CD8-positive, alpha-beta memory T cell (primary cell): ENCODE results near the gene C21orf58. TPM values are rescaled to one million over a fixed set of nuclear protein-coding genes. Genes with fewer than 3 reads are reported as not detected.

Source experiments
- CTCF ChIA-PET: fragments of 350-600 bp; sonication (Branson Sonifier 250); formaldehyde crosslinking; loops from one replicate; lab custom pipeline; 2021; ENCODE audit warnings: antibody characterized with exemption; lab: Charles Lee
- POLR2A ChIA-PET: fragments of 350-600 bp; sonication (Branson Sonifier 250); formaldehyde crosslinking; loops from one replicate; lab custom pipeline; 2021; ENCODE audit warnings: antibody characterized with exemption; lab: Charles Lee
- DNase-seq, 5 donors: peaks; one replicate each; pipeline versions ENCODE4 v3.0.0 to v3.0.0-alpha.2; 2020 to 2022; ENCODE audit warnings: mixed read lengths in 1 of 5
- H3K27ac ChIP-seq: one replicate; pipeline ENCODE4 v1.7.0; 2013; ENCODE audit warnings: low read depth, mild to moderate bottlenecking, low read length, moderate library complexity
- H3K27me3 ChIP-seq: 2 replicates; pipeline ENCODE4 v1.7.0; 2013; ENCODE audit warnings: low read length, mild to moderate bottlenecking; ENCODE audit not compliant: insufficient read depth, poor library complexity, severe bottlenecking
- H3K36me3 ChIP-seq: 2 replicates; pipeline ENCODE4 v1.7.0; 2013; ENCODE audit warnings: mild to moderate bottlenecking, low read length, moderate library complexity; ENCODE audit not compliant: insufficient read depth
- H3K4me1 ChIP-seq: 2 replicates; pipeline ENCODE4 v1.7.0; 2013; ENCODE audit warnings: mild to moderate bottlenecking, low read length, moderate library complexity; ENCODE audit not compliant: insufficient read depth
- H3K4me3 ChIP-seq: 2 replicates; pipeline ENCODE4 v1.7.0; 2013; ENCODE audit warnings: mild to moderate bottlenecking, low read length
- H3K9me3 ChIP-seq: 2 replicates; pipeline ENCODE4 v1.7.0; 2013; ENCODE audit warnings: mild to moderate bottlenecking, low read length
- H3K27ac Mint-ChIP-seq, 8 donors: one replicate each; pipeline ENCODE4 v1.8.0; 2020 to 2021; ENCODE audit warnings: mixed read lengths in 8 of 8, mild to moderate bottlenecking in 6 of 8, inconsistent platforms in 3 of 8, moderate library complexity in 3 of 8
- H3K27me3 Mint-ChIP-seq, 2 donors: one replicate each; pipeline ENCODE4 v1.8.0; 2020 to 2021; ENCODE audit warnings: mixed read lengths in 2 of 2, mild to moderate bottlenecking in 1 of 2, moderate library complexity in 1 of 2
- H3K36me3 Mint-ChIP-seq, 3 donors: one replicate each; pipeline ENCODE4 v1.8.0; 2020 to 2021; ENCODE audit warnings: mixed read lengths in 3 of 3, inconsistent platforms in 1 of 3, mild to moderate bottlenecking in 1 of 3
- H3K4me1 Mint-ChIP-seq, 3 donors: one replicate each; pipeline ENCODE4 v1.8.0; 2020 to 2021; ENCODE audit warnings: mixed read lengths in 3 of 3, inconsistent platforms in 1 of 3, mild to moderate bottlenecking in 1 of 3
- H3K4me3 Mint-ChIP-seq, 7 donors: one replicate each; pipeline ENCODE4 v1.8.0; 2020 to 2021; ENCODE audit warnings: mixed read lengths in 7 of 7, mild to moderate bottlenecking in 6 of 7, moderate library complexity in 4 of 7, inconsistent platforms in 2 of 7
- H3K9me3 Mint-ChIP-seq, 5 donors: one replicate each; pipeline ENCODE4 v1.8.0; 2020 to 2022; ENCODE audit warnings: mixed read lengths in 5 of 5, mild to moderate bottlenecking in 3 of 5, moderate library complexity in 2 of 5, inconsistent platforms in 1 of 5
- polyA plus RNA-seq: library from polyadenylated mRNA; unstranded; fragments of 300-500 nt; fragmentation: Illumina TruSeq; gene quantifications from one replicate; pipeline ENCODE4 v1.2.3, GENCODE V29; 2021
- total RNA-seq, 2 experiments: library from RNA; stranded (reverse); gene quantifications; one replicate each; pipeline ENCODE4 v1.2.3, GENCODE V29; 2021

C21orf58 gene
- total and polyA plus RNA-seq, 3 experiments from 2014 or later, result 0.62 to 14.5 (median 13.4) TPM

DNA sequence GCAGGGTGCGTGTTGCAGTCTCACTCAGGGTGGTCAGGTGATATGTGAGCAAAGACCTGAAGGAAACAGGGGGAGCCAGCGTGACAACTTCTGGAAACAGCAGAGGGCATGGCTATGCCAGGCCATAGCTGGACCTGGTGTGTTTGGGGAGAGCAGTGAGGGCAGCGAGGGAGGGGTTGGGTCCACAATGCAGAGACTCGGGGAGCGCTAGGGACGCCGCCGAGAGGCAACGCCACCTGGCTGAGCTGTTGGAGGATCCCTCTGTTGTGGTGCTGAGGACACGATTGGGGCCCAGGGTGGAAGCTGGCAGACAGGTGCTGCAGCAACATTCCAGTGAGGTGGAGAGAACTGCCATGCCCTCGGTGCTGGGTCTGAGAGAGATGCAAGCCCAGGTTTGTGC lies 68.5 kb downstream of the C21orf58 start:
- Mint-ChIP-seq H3K4me3 (peak overlapping the region in 1 of 7 donors; percentile 7), H3K36me3 (peaks cover 16 to 90% (median 28%) of the 10 kb centered on the region in 3 donors), H3K27me3 (no peaks in the 10 kb centered on the region), H3K9me3 (no peaks in the 10 kb centered on the region), H3K27ac (peak overlapping the region in 6 of 8 donors; percentile 19 to 92 (median 82)), H3K4me1 (peaks cover 26 to 33% (median 29%) of the 10 kb centered on the region in 3 donors)
- peaks cover 60% of the 10 kb centered on the region for H3K36me3 ChIP-seq
- H3K4me1 ChIP-seq, result peaks cover 30% of the 10 kb centered on the region
- no peak overlapping the region for H3K4me3 ChIP-seq
- no peaks in the 10 kb centered on the region for H3K9me3 ChIP-seq
- no peak overlapping the region for H3K27ac ChIP-seq
- DNase-seq, result no peak
- no peaks in the 10 kb centered on the region for H3K27me3 ChIP-seq
- ChIA-PET CTCF (no interaction called here), POLR2A (no interaction called here)

- Histone ChIP-seq H3K9me3 (no peaks in the 10 kb centered on the region), H3K4me3 (no peak overlapping the region), H3K27me3 (no peaks in the 10 kb centered on the region), H3K4me1 (peaks cover 32% of the 10 kb centered on the region), H3K36me3 (peaks cover 68% of the 10 kb centered on the region), H3K27ac (no peak overlapping the region)
- Mint-ChIP-seq H3K27ac (peak overlapping the region; percentile 71 to 97 (median 92)), H3K4me3 (peak overlapping the region in 3 of 7 donors; percentile 28 to 78 (median 54)), H3K27me3 (no peaks in the 10 kb centered on the region), H3K4me1 (peaks cover 30 to 34% (median 32%) of the 10 kb centered on the region in 3 donors), H3K36me3 (peaks cover 16 to 94% (median 33%) of the 10 kb centered on the region in 3 donors), H3K9me3 (no peaks in the 10 kb centered on the region)
- CTCF ChIA-PET, result no interaction called here
- DNase-seq, result no peak
- POLR2A ChIA-PET, result no interaction called here
Observed at GRCh38 chr21:46254208-46254975, 69.3 kb downstream of the C21orf58 start.

GRCh38 chr21:46253610-46254124 lies 70.0 kb downstream of the C21orf58 start:
- DNase-seq, result peak in 4 of 5 donors; percentile 11 to 60 (median 36)
- Mint-ChIP-seq H3K4me1 (peaks cover 30 to 36% (median 34%) of the 10 kb centered on the region in 3 donors), H3K27ac (peak overlapping the region; percentile 71 to 97 (median 92)), H3K36me3 (peaks cover 22 to 95% (median 34%) of the 10 kb centered on the region in 3 donors), H3K9me3 (no peaks in the 10 kb centered on the region), H3K27me3 (no peaks in the 10 kb centered on the region), H3K4me3 (peak overlapping the region in 4 of 7 donors; percentile 28 to 78 (median 50))
- CTCF ChIA-PET, result interaction anchor here (1.2 kb wide), 1 partner anchor 18 kb away, joined by 3 read pairs; no protein-coding TSS in a partner anchor
- H3K4me1 ChIP-seq, result peaks cover 32% of the 10 kb centered on the region
- H3K27me3 ChIP-seq, result no peaks in the 10 kb centered on the region
- no peaks in the 10 kb centered on the region for H3K9me3 ChIP-seq
- H3K4me3 ChIP-seq, result no peak overlapping the region
- H3K36me3 ChIP-seq, result peaks cover 69% of the 10 kb centered on the region
- POLR2A ChIA-PET, result no interaction called here
- H3K27ac ChIP-seq, result no peak overlapping the region

GRCh38 chr21:46252840-46253239 lies 70.8 kb downstream of the C21orf58 start:
- Histone ChIP-seq H3K27ac (no peak overlapping the region), H3K9me3 (no peaks in the 10 kb centered on the region), H3K4me3 (no peak overlapping the region), H3K27me3 (no peaks in the 10 kb centered on the region), H3K4me1 (peaks cover 32% of the 10 kb centered on the region), H3K36me3 (peaks cover 64% of the 10 kb centered on the region)
- DNase-seq, result no peak
- H3K4me3 Mint-ChIP-seq, result no peak overlapping the region
- H3K27ac Mint-ChIP-seq, result peak overlapping the region in 3 of 8 donors; percentile 36 to 92 (median 71)
- no peaks in the 10 kb centered on the region for H3K9me3 Mint-ChIP-seq
- no peaks in the 10 kb centered on the region for H3K27me3 Mint-ChIP-seq
- peaks cover 30 to 38% (median 34%) of the 10 kb centered on the region in 3 donors for H3K4me1 Mint-ChIP-seq
- POLR2A ChIA-PET, result no interaction called here
- peaks cover 17 to 94% (median 29%) of the 10 kb centered on the region in 3 donors for H3K36me3 Mint-ChIP-seq
- CTCF ChIA-PET, result interaction anchor here (1.2 kb wide), 1 partner anchor 17 kb away, joined by 3 read pairs; no protein-coding TSS in a partner anchor

Other genes starting within 250 kb of the C21orf58 start
- gene COL6A2, start 225.8 kb downstream of the C21orf58 start, total RNA-seq, result 10 to 100 TPM; 22.8 to 25.1 TPM
- 17.4 TPM for gene COL6A2, start 225.8 kb downstream of the C21orf58 start, polyA plus RNA-seq
- gene FTCD, start 168.3 kb downstream of the C21orf58 start, total RNA-seq, result not detected
- gene FTCD, start 168.3 kb downstream of the C21orf58 start, polyA plus RNA-seq, result not detected
- gene SPATC1L, start 139.4 kb downstream of the C21orf58 start, total RNA-seq, result 1 to 10 TPM; 5.0 TPM
- gene SPATC1L, start 139.4 kb downstream of the C21orf58 start, polyA plus RNA-seq, result 10.7 TPM
- gene LSS, start 95.1 kb downstream of the C21orf58 start, total RNA-seq, result 10 to 100 TPM; 19.6 to 20.4 TPM
- gene LSS, start 95.1 kb downstream of the C21orf58 start, polyA plus RNA-seq, result 16.1 TPM
- gene MCM3AP, start 38.3 kb downstream of the C21orf58 start, total RNA-seq, result 100 to 1,000 TPM; 131 to 133 TPM
- 56.7 TPM for gene MCM3AP, start 38.3 kb downstream of the C21orf58 start, polyA plus RNA-seq
- gene YBEY, start 37.5 kb downstream of the C21orf58 start, total RNA-seq, result 10 to 100 TPM; 16.7 to 18.6 TPM
- gene YBEY, start 37.5 kb downstream of the C21orf58 start, polyA plus RNA-seq, result 21.0 TPM
- 10 to 100 TPM; 54.8 to 60.1 TPM for gene PCNT, start 286 bp upstream of the C21orf58 start, total RNA-seq
- gene PCNT, start 286 bp upstream of the C21orf58 start, polyA plus RNA-seq, result 27.1 TPM
- 10 to 100 TPM; 29.7 to 29.9 TPM for gene DIP2A, start 135.0 kb upstream of the C21orf58 start, total RNA-seq
- gene DIP2A, start 135.0 kb upstream of the C21orf58 start, polyA plus RNA-seq, result 32.6 TPM